ENCODE measurements around the gene DDR2. TPM values are rescaled to one million over a fixed set of nuclear protein-coding genes. Genes with fewer than 3 reads are reported as not detected.
A peak's percentile ranks its signal among the peaks of the same experiment; 100 is the strongest.

The DDR2 gene
- total and polyA plus RNA-seq, 2 of the 4 experiments (the other 2 are of a cell fraction): 66.1 to 245 TPM

DNA sequence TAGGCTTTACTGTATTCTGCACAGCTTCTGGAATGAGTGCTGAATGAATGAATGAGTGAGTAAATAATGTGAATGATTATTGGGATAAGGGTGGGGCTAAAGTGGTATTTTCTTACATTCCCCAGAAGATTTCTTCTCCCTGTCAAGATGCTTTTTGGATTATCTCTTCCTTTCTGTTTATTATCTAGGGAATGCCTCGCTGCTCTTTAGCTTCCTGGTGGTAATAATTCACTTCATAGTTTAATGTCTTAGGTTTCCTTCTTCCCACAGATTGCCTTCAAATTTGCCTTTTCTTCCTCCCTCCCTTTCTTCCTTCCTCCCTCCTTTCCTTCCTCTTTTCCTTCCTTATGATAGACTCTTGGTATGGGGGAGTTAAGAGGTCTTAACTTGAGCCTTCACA, 24.0 kb downstream of the DDR2 start:
- Histone ChIP-seq H3K36me3 (ENCODE audit: control insufficient read depth, insufficient read depth, low read length) (peaks cover 35% of the 10 kb centered on the region), H3K4ac (ENCODE audit: low read depth, low read length) (no peak overlapping the region), H4K8ac (ENCODE audit: low read depth in 2 of 2, low read length in 2 of 2) (no peak overlapping the region), H4K91ac (ENCODE audit: insufficient read depth, low read depth, low read length) (no peak overlapping the region), H3K79me1 (ENCODE audit: low read depth in 1 of 2, low read length in 2 of 2) (peaks cover 29 to 93% of the 10 kb centered on the region in 2 experiments), H3K9me1 (ENCODE audit: insufficient read depth, low read length) (peaks cover 23% of the 10 kb centered on the region), H3K56ac (ENCODE audit: extremely low read depth, insufficient read depth, low read length) (no peak overlapping the region), H2AFZ (replicated peaks; ENCODE audit: low read length, poor library complexity) (no peak overlapping the region), H3K14ac (replicated peaks; ENCODE audit: low read depth, low read length) (no peak overlapping the region), H3K4me3 (ENCODE audit: insufficient read depth, low read depth, low read length) (no peak overlapping the region), H2BK5ac (ENCODE audit: low read depth, low read length, poor library complexity, severe bottlenecking) (peak overlapping the region; percentile 59), H4K20me1 (ENCODE audit: insufficient read depth, low read length) (peaks cover 88% of the 10 kb centered on the region; the same call in 1 of the 2 replicates), H2AK9ac (replicated peaks; ENCODE audit: low read depth, low read length, poor library complexity) (no peak overlapping the region), H3K4me1 (ENCODE audit: control insufficient read depth, insufficient read depth, low read length) (peaks cover 14% of the 10 kb centered on the region), H3K4me2 (ENCODE audit: low read depth, low read length) (no peak overlapping the region), H2BK15ac (ENCODE audit: low read depth, low read length) (no peak overlapping the region), H3K9ac (ENCODE audit: low read depth, low read length) (no peak overlapping the region), H3K27ac (ENCODE audit: insufficient read depth, low read length) (no peak overlapping the region), H3K27me3 (ENCODE audit: control insufficient read depth, insufficient read depth, low read length) (no peaks in the 10 kb centered on the region), H2BK120ac (ENCODE audit: low read depth, low read length) (no peak overlapping the region), H2BK20ac (ENCODE audit: low read depth, low read length) (no peak overlapping the region), H3K23ac (ENCODE audit: low read depth, low read length) (peak overlapping the region; percentile 3; the same call in 1 of the 2 replicates), H2AK5ac (ENCODE audit: low read depth, low read length) (no peak overlapping the region), H4K5ac (ENCODE audit: low read depth, low read length) (no peak overlapping the region), H3K9me3 (ENCODE audit: control insufficient read depth, insufficient read depth, low read length) (no peaks in the 10 kb centered on the region), H3K18ac (ENCODE audit: low read depth, low read length) (no peak overlapping the region)
- TF ChIP-seq, protein P1, sequence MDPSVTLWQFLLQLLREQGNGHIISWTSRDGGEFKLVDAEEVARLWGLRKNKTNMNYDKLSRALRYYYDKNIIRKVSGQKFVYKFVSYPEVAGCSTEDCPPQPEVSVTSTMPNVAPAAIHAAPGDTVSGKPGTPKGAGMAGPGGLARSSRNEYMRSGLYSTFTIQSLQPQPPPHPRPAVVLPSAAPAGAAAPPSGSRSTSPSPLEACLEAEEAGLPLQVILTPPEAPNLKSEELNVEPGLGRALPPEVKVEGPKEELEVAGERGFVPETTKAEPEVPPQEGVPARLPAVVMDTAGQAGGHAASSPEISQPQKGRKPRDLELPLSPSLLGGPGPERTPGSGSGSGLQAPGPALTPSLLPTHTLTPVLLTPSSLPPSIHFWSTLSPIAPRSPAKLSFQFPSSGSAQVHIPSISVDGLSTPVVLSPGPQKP (IDR thresholded peaks at IDR 0.05; ENCODE audit: borderline replicate concordance, low read depth, low read length): no peak
- TF ChIP-seq RCOR1 (IDR thresholded peaks at IDR 0.05; ENCODE audit: insufficient replicate concordance, low read length) (no peak), FOS (IDR thresholded peaks at IDR 0.05; ENCODE audit: low read depth, low read length) (no peak), USF2 (IDR thresholded peaks at IDR 0.05; ENCODE audit: low read depth, low read length) (no peak), POLR2A (IDR thresholded peaks at IDR 0.05; ENCODE audit: low read depth, low read length) (no peak), CTCF (conservative IDR thresholded peaks at IDR 0.05; ENCODE audit: low read depth, low read length) (no peak), CEBPB (IDR thresholded peaks at IDR 0.05; ENCODE audit: low read depth, low read length) (no peak)
- BruUV-seq (replicated peaks): no TSS peak
- dilution Hi-C loops (cut with HindIII; ENCODE audit: low sequenced_read_pairs, unreplicated experiment): no loop called here
- ATAC-seq (ENCODE audit: low read depth): peak; percentile 31; the same call in 1 of the 2 replicates
- DNase-seq: no peak
- ChIA-PET CTCF (interaction anchor here (1.0 kb wide), 1 partner anchor 13 kb away, joined by 3 read pairs; no protein-coding TSS in a partner anchor), POLR2A (ENCODE audit: unreplicated experiment) (interaction anchor here (1.3 kb wide), 1 partner anchor 24 kb away, joined by 3 read pairs; the partner anchor contains the start of gene DDR2)
- WGBS, 2 experiments (ENCODE audit: extremely low coverage in 2 of 2, insufficient read length in 1 of 2): no CpG with 5 or more reads among the region's 1 CpG
- intact Hi-C loops (cut with micrococcal nuclease): no loop called here
- in situ Hi-C loops (cut with MboI; ENCODE audit: low sequenced_read_pairs): no loop called here

All from IMR-90 (cell line).